Stimulated activated naive CD8-positive, alpha-beta T cell treated with anti-CD3 and anti-CD28 coated beads, Interleukin-15, Interleukin-2, amounts not matched to agents 100 ng/mL and 50 ng/mL, for 24 hours (primary cell): ENCODE data around the gene EFNB2.

Source experiments
- H3K27ac Mint-ChIP-seq: one replicate; pipeline ENCODE4 v1.8.0; 2021; ENCODE audit warnings: mild to moderate bottlenecking, mixed read lengths
- H3K27me3 Mint-ChIP-seq: one replicate; pipeline ENCODE4 v1.8.0; 2021; ENCODE audit warnings: mixed read lengths
- H3K36me3 Mint-ChIP-seq: one replicate; pipeline ENCODE4 v1.8.0; 2021; ENCODE audit warnings: low read depth, mixed read lengths
- H3K4me1 Mint-ChIP-seq: one replicate; pipeline ENCODE4 v1.8.0; 2021; ENCODE audit warnings: low read depth, mixed read lengths
- H3K4me3 Mint-ChIP-seq: one replicate; pipeline ENCODE4 v1.8.0; 2021; ENCODE audit warnings: mild to moderate bottlenecking, mixed read lengths
- H3K9me3 Mint-ChIP-seq: one replicate; pipeline ENCODE4 v1.8.0; 2021; ENCODE audit warnings: mixed read lengths

The EFNB2 gene

DNA sequence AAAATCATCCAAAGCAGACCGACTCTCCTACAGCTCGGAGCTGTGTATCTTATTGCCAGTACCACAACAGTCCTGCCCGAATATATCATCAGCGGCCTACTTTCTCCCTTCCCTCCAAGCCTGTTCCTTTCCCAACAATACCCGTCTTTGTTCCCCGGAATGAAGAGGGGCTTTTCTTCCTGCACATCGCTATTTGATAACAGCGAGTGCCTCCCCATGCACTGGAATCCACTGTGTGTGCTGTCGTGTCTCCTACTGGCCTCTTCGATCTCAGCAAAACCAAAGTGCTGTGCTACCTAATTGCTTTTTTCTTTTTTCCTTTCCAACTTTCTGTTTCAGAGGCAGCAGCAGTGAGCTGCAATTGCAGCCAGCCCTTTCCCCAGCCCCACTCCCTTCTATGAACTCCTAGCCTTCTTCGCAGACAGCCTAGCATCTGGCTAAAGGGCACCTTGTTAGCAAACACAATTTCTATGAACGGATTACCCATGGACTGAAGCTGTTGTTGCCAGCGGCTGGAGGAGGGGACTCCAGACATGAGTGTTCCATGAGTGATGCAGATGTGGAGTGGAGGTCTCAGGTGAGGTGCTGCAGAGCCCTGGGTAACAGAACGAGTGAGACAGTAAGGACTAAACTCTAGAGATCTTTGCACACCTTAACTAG lies 43.4 kb downstream of the EFNB2 start:
- peaks cover 81% of the 10 kb centered on the region for H3K27me3 Mint-ChIP-seq

GRCh38 chr13:106491463-106491862 lies 44.0 kb downstream of the EFNB2 start:
- H3K4me3 Mint-ChIP-seq = peak overlapping the region; percentile 62
- no peak overlapping the region for H3K27ac Mint-ChIP-seq
- peaks cover 20% of the 10 kb centered on the region for H3K4me1 Mint-ChIP-seq
- no peaks in the 10 kb centered on the region for H3K36me3 Mint-ChIP-seq
- H3K9me3 Mint-ChIP-seq = no peaks in the 10 kb centered on the region
- peaks cover 79% of the 10 kb centered on the region for H3K27me3 Mint-ChIP-seq

More for the DNA sequence above, 43.4 kb downstream of the EFNB2 start:
- Mint-ChIP-seq H3K36me3 (no peaks in the 10 kb centered on the region), H3K9me3 (no peaks in the 10 kb centered on the region), H3K4me1 (peaks cover 20% of the 10 kb centered on the region), H3K27ac (no peak overlapping the region), H3K4me3 (no peak overlapping the region)

DNA sequence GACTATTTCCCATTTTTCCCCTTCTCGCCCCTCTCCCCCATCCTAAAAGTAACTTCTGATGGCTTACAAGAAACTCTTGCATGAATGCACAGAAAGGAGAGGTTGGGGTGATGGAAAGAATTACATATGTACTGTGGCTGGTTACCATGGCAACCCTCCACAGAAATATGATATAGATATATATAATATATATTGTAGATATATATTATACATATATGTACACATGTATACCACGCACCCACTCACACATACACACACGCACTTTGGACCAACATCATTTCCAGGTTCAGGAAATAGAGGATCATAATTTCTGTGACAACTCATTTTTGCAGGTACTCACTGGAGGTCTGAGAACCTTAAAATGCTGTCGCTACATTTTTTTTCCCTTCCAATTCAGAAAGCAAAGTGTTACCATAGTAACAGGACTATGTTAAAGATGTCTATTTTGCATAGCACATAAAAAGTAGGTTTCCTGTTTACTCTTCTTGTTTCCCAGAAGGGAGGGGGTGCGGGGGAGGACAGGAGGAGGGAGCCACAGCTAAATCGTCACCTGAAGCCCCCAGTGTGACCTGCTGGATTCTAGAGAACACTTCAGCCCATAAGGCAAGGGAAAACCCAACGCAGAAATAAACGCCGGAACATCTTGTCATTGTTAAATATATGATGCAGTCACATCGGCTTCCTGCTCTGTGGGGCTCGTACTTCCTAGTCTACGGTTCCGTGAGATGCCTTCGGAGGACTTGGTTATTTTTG lies 44.7 kb downstream of the EFNB2 start:
- Mint-ChIP-seq H3K4me3 (peak overlapping the region; percentile 62), H3K27ac (no peak overlapping the region), H3K9me3 (no peaks in the 10 kb centered on the region), H3K27me3 (peaks cover 79% of the 10 kb centered on the region), H3K36me3 (no peaks in the 10 kb centered on the region), H3K4me1 (peaks cover 20% of the 10 kb centered on the region)

DNA sequence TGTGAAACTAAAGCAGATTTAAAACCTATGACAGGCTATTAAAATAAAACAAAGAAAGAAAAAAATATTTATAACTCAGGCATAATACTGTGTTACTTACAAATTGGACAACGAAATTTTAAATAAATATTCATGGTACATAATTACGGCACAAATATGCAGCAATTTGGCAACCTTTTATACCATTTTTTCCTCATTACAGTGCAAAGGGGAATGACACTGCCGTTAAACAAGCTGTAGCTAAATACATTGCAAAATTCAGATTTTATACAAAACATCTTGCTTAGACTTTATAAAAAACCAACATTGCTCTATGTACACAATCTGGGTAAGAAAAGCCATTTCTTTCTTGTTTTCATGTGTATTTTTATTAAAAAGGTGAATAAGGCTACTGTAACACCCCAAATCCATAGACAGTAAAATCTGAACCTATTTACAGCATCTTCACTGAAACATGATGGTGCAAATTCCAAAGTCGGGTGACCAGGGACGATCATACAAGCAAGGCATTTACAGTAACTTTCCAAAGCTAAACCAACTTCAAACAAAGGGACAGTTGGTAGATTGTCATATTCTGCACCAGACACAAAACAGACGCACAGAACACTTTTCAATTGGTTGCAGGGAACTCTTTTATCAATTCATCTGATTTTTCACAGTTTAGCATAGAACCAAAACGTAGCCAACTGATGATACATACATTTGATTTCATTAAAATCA lies 45.5 kb downstream of the EFNB2 start:
- no peaks in the 10 kb centered on the region for H3K36me3 Mint-ChIP-seq
- H3K27ac Mint-ChIP-seq = no peak overlapping the region
- no peak overlapping the region for H3K4me3 Mint-ChIP-seq
- H3K4me1 Mint-ChIP-seq = peaks cover 20% of the 10 kb centered on the region
- no peaks in the 10 kb centered on the region for H3K9me3 Mint-ChIP-seq
- H3K27me3 Mint-ChIP-seq = peaks cover 81% of the 10 kb centered on the region

DNA sequence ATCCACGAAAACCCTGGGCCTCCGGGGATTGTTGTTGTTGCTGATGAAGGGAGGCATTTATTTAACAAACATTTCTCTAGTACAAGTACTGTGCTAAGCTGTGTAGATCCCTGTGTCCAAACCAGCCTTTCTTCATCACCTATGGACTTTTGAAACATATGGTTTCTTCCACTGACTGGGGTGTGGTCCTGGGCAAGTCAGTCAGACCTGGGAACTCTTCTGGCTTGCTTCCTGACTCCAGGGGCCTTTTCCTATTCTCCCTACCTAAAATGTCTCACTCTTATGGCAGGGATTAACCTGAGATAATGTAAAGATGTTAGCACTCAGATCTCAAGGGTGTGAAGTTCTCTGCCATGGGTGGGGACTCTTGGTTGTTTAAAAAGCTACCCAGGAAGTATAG lies 46.8 kb downstream of the EFNB2 start:
- Mint-ChIP-seq H3K9me3 (no peaks in the 10 kb centered on the region), H3K4me3 (no peak overlapping the region), H3K27me3 (peaks cover 81% of the 10 kb centered on the region), H3K27ac (no peak overlapping the region), H3K4me1 (peaks cover 17% of the 10 kb centered on the region), H3K36me3 (no peaks in the 10 kb centered on the region)

GRCh38 chr13:106488076-106488475 lies 47.4 kb downstream of the EFNB2 start:
- H3K27ac Mint-ChIP-seq = no peak overlapping the region
- H3K4me1 Mint-ChIP-seq = peaks cover 11% of the 10 kb centered on the region
- H3K9me3 Mint-ChIP-seq = no peaks in the 10 kb centered on the region
- H3K4me3 Mint-ChIP-seq = no peak overlapping the region
- H3K36me3 Mint-ChIP-seq = no peaks in the 10 kb centered on the region
- H3K27me3 Mint-ChIP-seq = peaks cover 78% of the 10 kb centered on the region

- Mint-ChIP-seq H3K27ac (no peak overlapping the region), H3K27me3 (peaks cover 79% of the 10 kb centered on the region), H3K9me3 (peaks cover 3% of the 10 kb centered on the region), H3K4me3 (no peak overlapping the region), H3K36me3 (no peaks in the 10 kb centered on the region), H3K4me1 (peaks cover 10% of the 10 kb centered on the region)
Measured at GRCh38 chr13:106487129-106487528, 48.3 kb downstream of the EFNB2 start.

DNA sequence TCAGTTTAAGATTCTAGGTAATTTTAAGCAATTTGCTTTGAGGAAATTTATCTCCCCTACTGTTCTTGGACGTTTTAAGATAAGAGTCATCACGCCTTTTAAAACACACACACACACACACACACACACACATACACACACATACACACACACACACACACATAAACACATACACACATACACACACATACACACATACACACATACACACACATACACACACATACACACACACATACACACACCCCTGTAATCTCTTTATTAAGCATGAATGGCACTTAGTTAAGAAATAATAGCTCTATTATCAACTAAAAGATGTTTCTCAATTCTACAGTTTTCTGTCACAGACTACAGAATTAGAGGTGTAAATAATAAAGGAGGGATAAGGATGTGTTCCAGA lies 49.2 kb downstream of the EFNB2 start:
- Mint-ChIP-seq H3K4me3 (no peak overlapping the region), H3K27ac (no peak overlapping the region), H3K9me3 (peaks cover 3% of the 10 kb centered on the region), H3K27me3 (peaks cover 71% of the 10 kb centered on the region), H3K4me1 (peaks cover 7% of the 10 kb centered on the region), H3K36me3 (no peaks in the 10 kb centered on the region)

- H3K9me3 Mint-ChIP-seq = peaks cover 3% of the 10 kb centered on the region
- peaks cover 62% of the 10 kb centered on the region for H3K27me3 Mint-ChIP-seq
- no peak overlapping the region for H3K27ac Mint-ChIP-seq
- no peaks in the 10 kb centered on the region for H3K4me1 Mint-ChIP-seq
- no peak overlapping the region for H3K4me3 Mint-ChIP-seq
- no peaks in the 10 kb centered on the region for H3K36me3 Mint-ChIP-seq
Measured at GRCh38 chr13:106484537-106485193, 50.8 kb downstream of the EFNB2 start.

- H3K9me3 Mint-ChIP-seq = peaks cover 3% of the 10 kb centered on the region
- H3K4me3 Mint-ChIP-seq = no peak overlapping the region
- H3K27ac Mint-ChIP-seq = no peak overlapping the region
- no peaks in the 10 kb centered on the region for H3K36me3 Mint-ChIP-seq
- H3K27me3 Mint-ChIP-seq = peaks cover 59% of the 10 kb centered on the region
- no peaks in the 10 kb centered on the region for H3K4me1 Mint-ChIP-seq
Measured at GRCh38 chr13:106484084-106484483, 51.4 kb downstream of the EFNB2 start.

GRCh38 chr13:106481919-106482318 lies 53.5 kb downstream of the EFNB2 start:
- H3K27me3 Mint-ChIP-seq = peaks cover 49% of the 10 kb centered on the region
- no peaks in the 10 kb centered on the region for H3K36me3 Mint-ChIP-seq
- H3K27ac Mint-ChIP-seq = no peak overlapping the region
- H3K4me1 Mint-ChIP-seq = no peaks in the 10 kb centered on the region
- peaks cover 3% of the 10 kb centered on the region for H3K9me3 Mint-ChIP-seq
- H3K4me3 Mint-ChIP-seq = no peak overlapping the region

DNA sequence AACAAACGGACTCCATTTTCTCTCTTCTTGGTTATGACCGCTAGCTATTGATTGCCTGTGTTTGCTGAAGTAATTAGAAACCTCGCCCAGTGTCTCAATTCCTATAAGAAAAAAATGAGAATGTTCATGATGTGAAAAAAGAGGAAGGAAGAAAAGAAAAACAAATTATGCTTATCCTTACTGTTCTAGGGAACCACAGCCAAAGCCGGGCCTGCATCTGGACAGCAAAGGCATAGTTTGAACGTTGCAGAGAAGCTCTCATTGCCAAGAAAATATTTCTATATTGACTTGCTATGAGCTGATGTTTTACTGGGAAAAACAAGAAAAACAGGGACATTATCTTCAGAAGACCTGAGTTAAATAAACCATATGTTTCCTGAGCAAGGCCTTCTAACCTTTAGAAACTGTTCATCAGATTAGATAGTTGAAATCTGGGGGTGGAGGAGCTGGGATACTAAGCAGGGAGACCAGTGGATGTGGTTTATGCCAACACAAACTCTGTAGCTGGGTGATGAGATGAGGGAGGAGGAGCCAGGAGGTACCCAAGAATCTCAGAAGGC lies 55.0 kb downstream of the EFNB2 start:
- H3K4me1 Mint-ChIP-seq = no peaks in the 10 kb centered on the region
- H3K27ac Mint-ChIP-seq = no peak overlapping the region
- H3K27me3 Mint-ChIP-seq = peaks cover 35% of the 10 kb centered on the region
- H3K36me3 Mint-ChIP-seq = no peaks in the 10 kb centered on the region
- H3K4me3 Mint-ChIP-seq = no peak overlapping the region
- peaks cover 3% of the 10 kb centered on the region for H3K9me3 Mint-ChIP-seq

DNA sequence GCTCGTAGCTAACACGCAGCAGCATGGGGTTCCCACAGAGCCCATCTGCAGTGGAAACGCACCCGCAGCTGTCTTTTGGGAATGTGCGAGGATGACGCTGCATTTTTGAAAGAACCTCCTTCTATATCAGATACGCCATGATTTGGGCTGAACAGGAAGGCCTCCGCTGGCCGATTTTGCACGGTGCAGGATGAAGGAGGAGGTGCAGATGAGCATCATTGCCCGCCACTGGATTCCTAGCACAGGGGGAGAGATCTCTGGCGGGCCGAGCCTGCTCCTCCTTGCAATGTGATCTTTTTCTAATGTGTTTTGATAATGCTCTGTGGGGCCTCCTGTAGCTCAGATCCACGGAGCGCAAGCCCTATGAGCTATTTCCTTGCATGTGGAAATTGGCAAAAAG lies 55.5 kb downstream of the EFNB2 start:
- no peak overlapping the region for H3K4me3 Mint-ChIP-seq
- no peaks in the 10 kb centered on the region for H3K36me3 Mint-ChIP-seq
- no peak overlapping the region for H3K27ac Mint-ChIP-seq
- no peaks in the 10 kb centered on the region for H3K4me1 Mint-ChIP-seq
- H3K27me3 Mint-ChIP-seq = peaks cover 30% of the 10 kb centered on the region
- peaks cover 3% of the 10 kb centered on the region for H3K9me3 Mint-ChIP-seq

- Mint-ChIP-seq H3K9me3 (peaks cover 3% of the 10 kb centered on the region), H3K27me3 (peaks cover 18% of the 10 kb centered on the region), H3K4me1 (no peaks in the 10 kb centered on the region), H3K36me3 (no peaks in the 10 kb centered on the region), H3K27ac (no peak overlapping the region), H3K4me3 (no peak overlapping the region)
Measured at GRCh38 chr13:106478116-106478515, 57.3 kb downstream of the EFNB2 start.
